SK-N-SH (cell line): Measurements from ENCODE around the gene RBCK1.

Source experiments
- CTCF ChIP-seq: fragments of 200-600 bp; sonication (generic); IDR thresholded peaks from 2 replicates; pipeline ENCODE4 v1.6.1; 2017; ENCODE audit warnings: antibody characterized with exemption, mild to moderate bottlenecking, moderate library complexity
- EP300 ChIP-seq, 2 experiments: IDR thresholded peaks; 2 replicates each; pipeline versions ENCODE4 v1.4.0 to v1.6.1; 2012; ENCODE audit warnings: borderline replicate concordance in 1 of 2, low read depth in 1 of 2, low read length in 1 of 2
- POLR2AphosphoS5 ChIP-seq: IDR thresholded peaks from 2 replicates; pipeline ENCODE4 v1.6.1; 2012; ENCODE audit warnings: low read depth, low read length
- RFX5 ChIP-seq: IDR thresholded peaks from 2 replicates; pipeline ENCODE4 v1.6.1; 2012; ENCODE audit warnings: mild to moderate bottlenecking, improper control_type of control experiment, low read length
- TEAD4 ChIP-seq: IDR thresholded peaks from 2 replicates; pipeline ENCODE4 v1.4.0; 2012; ENCODE audit warnings: mild to moderate bottlenecking, borderline replicate concordance; ENCODE audit not compliant: insufficient read depth
- USF2 ChIP-seq: fragments of 150-350 bp; IDR thresholded peaks from 2 replicates; pipeline ENCODE4 v1.6.1; 2017; ENCODE audit warnings: antibody characterized with exemption, low read length, low read depth, borderline replicate concordance
- YY1 ChIP-seq: IDR thresholded peaks from 2 replicates; pipeline ENCODE4 v1.4.0; 2012; ENCODE audit warnings: low read depth, mild to moderate bottlenecking

GRCh38 chr20:475463-476357 lies 67.6 kb downstream of the RBCK1 start:
- TF ChIP-seq CTCF (no peak), TEAD4 (no peak), YY1 (no peak), USF2 (no peak), EP300 (IDR thresholded peaks at IDR 0.05; ENCODE audit: borderline replicate concordance in 1 of 2, low read depth in 1 of 2, low read length in 1 of 2) (no peak), POLR2AphosphoS5 (no peak), RFX5 (no peak)
